BE2C (cell line): ENCODE results near the gene N4BP2L2.
A peak's percentile ranks its signal among the peaks of the same experiment; 100 is the strongest.

ENCODE experiments used
- DNase-seq: peaks from one replicate; pipeline ENCODE4 v3.0.0-alpha.2; 2020
- H3K27me3 ChIP-seq: fragments of 250-450 bp; sonication (Bioruptor Pico); 2 replicates; pipeline ENCODE4 v1.5.1; 2020; ENCODE audit warnings: mild to moderate bottlenecking
- H3K36me3 ChIP-seq: fragments of 250-450 bp; sonication (Bioruptor Pico); 2 replicates; pipeline ENCODE4 v1.5.1; 2020; ENCODE audit warnings: mild to moderate bottlenecking
- H3K4me1 ChIP-seq: fragments of 250-450 bp; sonication (Bioruptor Pico); 2 replicates; pipeline ENCODE4 v1.5.1; 2020
- H3K4me3 ChIP-seq: 2 replicates; pipeline ENCODE4 v1.5.1; 2011; ENCODE audit warnings: low read depth, low read length
- H3K9me3 ChIP-seq: fragments of 250-450 bp; sonication (Bioruptor Pico); 2 replicates; pipeline ENCODE4 v1.5.1; 2020
- CTCF ChIP-seq: IDR thresholded peaks from 2 replicates; pipeline ENCODE4 v1.5.1; 2012; ENCODE audit warnings: mild to moderate bottlenecking, low read depth, low read length

The N4BP2L2 gene

GRCh38 chr13:32491028-32491427 is 47.6 kb downstream of the N4BP2L2 start:
- no peak for TF ChIP-seq CTCF
- no peaks in the 10 kb centered on the region for H3K4me1 ChIP-seq
- H3K27me3 ChIP-seq: no peaks in the 10 kb centered on the region
- H3K4me3 ChIP-seq: no peak overlapping the region
- DNase-seq: no peak
- no peaks in the 10 kb centered on the region for H3K36me3 ChIP-seq
- H3K9me3 ChIP-seq: no peaks in the 10 kb centered on the region

- no peak overlapping the region for H3K4me3 ChIP-seq
- no peaks in the 10 kb centered on the region; the same call in 1 of the 2 replicates for H3K36me3 ChIP-seq
- no peaks in the 10 kb centered on the region for H3K9me3 ChIP-seq
- no peak for TF ChIP-seq CTCF
- DNase-seq: no peak
- H3K27me3 ChIP-seq: no peaks in the 10 kb centered on the region
- peaks cover 9% of the 10 kb centered on the region for H3K4me1 ChIP-seq
Measured at GRCh38 chr13:32476892-32477291, 61.7 kb downstream of the N4BP2L2 start.

- Histone ChIP-seq H3K36me3 (no peaks in the 10 kb centered on the region; the same call in 1 of the 2 replicates), H3K9me3 (no peaks in the 10 kb centered on the region), H3K27me3 (no peaks in the 10 kb centered on the region), H3K4me3 (no peak overlapping the region), H3K4me1 (peaks cover 9% of the 10 kb centered on the region)
- DNase-seq: no peak
- no peak for TF ChIP-seq CTCF
Measured at GRCh38 chr13:32476021-32476731, 62.4 kb downstream of the N4BP2L2 start.

- peak; percentile 73 for DNase-seq
- Histone ChIP-seq H3K27me3 (no peaks in the 10 kb centered on the region), H3K9me3 (no peaks in the 10 kb centered on the region), H3K4me3 (0 out of 2 replicates have a peak overlapping the region, but pooled peaks have one; percentile 11), H3K4me1 (peaks cover 9% of the 10 kb centered on the region), H3K36me3 (no peaks in the 10 kb centered on the region; the same call in 1 of the 2 replicates)
- no peak for TF ChIP-seq CTCF
Measured at GRCh38 chr13:32474999-32475792, 63.4 kb downstream of the N4BP2L2 start.

- DNase-seq: no peak
- Histone ChIP-seq H3K4me1 (peaks cover 9% of the 10 kb centered on the region), H3K36me3 (no peaks in the 10 kb centered on the region; the same call in 1 of the 2 replicates), H3K27me3 (no peaks in the 10 kb centered on the region), H3K9me3 (no peaks in the 10 kb centered on the region), H3K4me3 (no peak overlapping the region)
- TF ChIP-seq CTCF: no peak
Measured at GRCh38 chr13:32473650-32474049, 64.9 kb downstream of the N4BP2L2 start.

GRCh38 chr13:32472194-32472621 is 66.4 kb downstream of the N4BP2L2 start:
- H3K9me3 ChIP-seq: no peaks in the 10 kb centered on the region
- H3K4me1 ChIP-seq: peaks cover 9% of the 10 kb centered on the region
- no peaks in the 10 kb centered on the region for H3K27me3 ChIP-seq
- no peak for DNase-seq
- H3K36me3 ChIP-seq: no peaks in the 10 kb centered on the region; the same call in 1 of the 2 replicates
- TF ChIP-seq CTCF: no peak
- no peak overlapping the region for H3K4me3 ChIP-seq
